ENCODE measurements around the gene EPRS1.
"Not testable (repeated sequence)": the region's sequence is repeated elsewhere in the genome, so short reads cannot be mapped to it uniquely, and the experiment has no call there.

The EPRS1 gene

GRCh38 chr1:220038640-220039039 is 7.7 kb downstream of the EPRS1 start:
- DNase-seq (ENCODE audit: low read depth), result no peak

- not testable (repeated sequence) for DNase-seq (ENCODE audit: low read depth)
Measured at GRCh38 chr1:220037810-220038209, 8.5 kb downstream of the EPRS1 start.

GRCh38 chr1:220032911-220033310 is 13.4 kb downstream of the EPRS1 start:
- no peak for DNase-seq (ENCODE audit: low read depth)

- DNase-seq (ENCODE audit: low read depth), result no peak
Measured at GRCh38 chr1:220031287-220031686, 15.0 kb downstream of the EPRS1 start.

- DNase-seq (ENCODE audit: low read depth), result no peak
Measured at GRCh38 chr1:220028346-220028895, 17.9 kb downstream of the EPRS1 start.

- no peak for DNase-seq (ENCODE audit: low read depth)
Measured at GRCh38 chr1:220019071-220019470, 27.2 kb downstream of the EPRS1 start.

- no peak for DNase-seq (ENCODE audit: low read depth)
Measured at GRCh38 chr1:220013497-220013896, 32.8 kb downstream of the EPRS1 start.

GRCh38 chr1:220012259-220012658 is 34.0 kb downstream of the EPRS1 start:
- DNase-seq (ENCODE audit: low read depth), result no peak

- no peak for DNase-seq (ENCODE audit: low read depth)
Measured at GRCh38 chr1:220011620-220012019, 34.7 kb downstream of the EPRS1 start.

- DNase-seq (ENCODE audit: low read depth), result no peak
Measured at GRCh38 chr1:220007438-220007837, 38.9 kb downstream of the EPRS1 start.

- DNase-seq (ENCODE audit: low read depth), result no peak
Measured at GRCh38 chr1:220005489-220005888, 40.8 kb downstream of the EPRS1 start.

GRCh38 chr1:220003610-220004299 is 42.5 kb downstream of the EPRS1 start:
- no peak for DNase-seq (ENCODE audit: low read depth)

- DNase-seq (ENCODE audit: low read depth), result no peak
Measured at GRCh38 chr1:220003015-220003414, 43.3 kb downstream of the EPRS1 start.

- DNase-seq (ENCODE audit: low read depth), result no peak
Measured at GRCh38 chr1:220001095-220001501, 45.2 kb downstream of the EPRS1 start.

- no peak for DNase-seq (ENCODE audit: low read depth)
Measured at GRCh38 chr1:219999821-220000220, 46.5 kb downstream of the EPRS1 start.

Measured in stimulated activated CD8-positive, alpha-beta memory T cell treated with anti-CD3 and anti-CD28 coated beads, Interleukin-4, amount 100 ng/mL, for 24 hours (primary cell).